22Rv1 (cell line): ENCODE data around the gene MAST4.

Source experiments
- H3K27ac ChIP-seq: fragments of 450-650 bp; 2 replicates; pipeline ENCODE4 v1.5.1; 2017
- ZFX ChIP-seq: fragments of 450-650 bp; IDR thresholded peaks from 2 replicates; pipeline ENCODE4 v1.6.1; 2017; ENCODE audit warnings: antibody characterized with exemption, borderline replicate concordance
- TF ChIP-seq, protein P1 (sequence below): fragments of 450-650 bp; IDR thresholded peaks from 2 replicates; pipeline ENCODE4 v1.5.1; 2017; ENCODE audit warnings: mild to moderate bottlenecking

The MAST4 gene

DNA sequence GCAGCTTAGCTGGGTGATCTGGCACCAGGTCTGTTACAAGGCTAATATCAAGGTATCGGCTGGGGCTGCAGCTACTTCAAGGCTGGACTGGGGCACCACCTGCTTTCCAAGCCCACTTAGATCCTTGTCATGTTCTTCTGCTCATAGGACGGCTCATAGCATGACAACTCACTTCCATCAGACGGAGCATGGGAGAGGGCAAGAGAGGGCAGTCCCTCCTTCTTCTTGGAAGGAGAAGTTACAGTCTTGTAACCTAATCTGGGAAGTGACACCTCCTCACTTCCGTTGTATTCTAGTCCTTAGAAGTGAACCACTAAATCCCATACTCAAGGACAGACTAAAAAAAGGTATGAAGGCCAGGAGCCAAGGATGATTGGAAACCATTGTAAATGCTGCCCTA is 258.2 kb downstream of the MAST4 start:
- H3K27ac ChIP-seq = no peak overlapping the region

DNA sequence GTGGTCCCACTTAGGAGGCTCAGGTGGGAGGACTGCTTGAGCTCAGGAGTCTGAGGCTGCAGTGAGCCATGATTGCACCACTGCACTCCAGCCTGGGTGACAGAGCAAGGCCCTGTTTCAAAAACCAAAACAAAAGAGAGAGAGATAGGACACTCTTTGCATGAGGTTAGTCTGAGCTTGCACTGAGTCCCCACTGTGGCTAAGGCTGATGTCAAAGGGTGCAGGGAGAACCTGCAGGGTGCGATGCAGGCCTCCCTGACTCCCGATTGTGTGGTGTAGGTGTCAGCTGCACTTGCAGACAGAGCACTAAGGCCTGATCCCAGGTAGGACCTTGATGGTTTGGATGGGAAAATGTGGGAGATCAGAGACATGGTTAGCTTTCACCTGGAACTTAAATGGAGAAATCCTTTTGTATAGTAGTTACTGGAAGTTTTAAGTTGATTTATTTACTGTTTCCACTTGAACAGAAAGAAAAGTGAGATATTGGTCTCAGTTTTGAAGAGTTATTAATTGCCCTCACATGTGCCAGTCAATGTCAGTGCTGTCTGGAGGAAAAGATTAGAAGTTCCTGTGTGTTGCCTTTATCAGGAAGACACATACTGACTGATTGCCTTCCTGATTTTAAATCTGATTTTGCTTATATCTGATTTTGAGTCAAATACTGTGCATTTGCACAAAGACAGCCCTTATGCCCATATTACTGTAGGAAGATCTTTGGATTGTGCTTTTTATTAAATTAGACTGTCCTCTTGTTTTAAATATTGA is 260.0 kb downstream of the MAST4 start:
- no peak overlapping the region for H3K27ac ChIP-seq
- no peak for TF ChIP-seq ZFX
- TF ChIP-seq, protein P1, sequence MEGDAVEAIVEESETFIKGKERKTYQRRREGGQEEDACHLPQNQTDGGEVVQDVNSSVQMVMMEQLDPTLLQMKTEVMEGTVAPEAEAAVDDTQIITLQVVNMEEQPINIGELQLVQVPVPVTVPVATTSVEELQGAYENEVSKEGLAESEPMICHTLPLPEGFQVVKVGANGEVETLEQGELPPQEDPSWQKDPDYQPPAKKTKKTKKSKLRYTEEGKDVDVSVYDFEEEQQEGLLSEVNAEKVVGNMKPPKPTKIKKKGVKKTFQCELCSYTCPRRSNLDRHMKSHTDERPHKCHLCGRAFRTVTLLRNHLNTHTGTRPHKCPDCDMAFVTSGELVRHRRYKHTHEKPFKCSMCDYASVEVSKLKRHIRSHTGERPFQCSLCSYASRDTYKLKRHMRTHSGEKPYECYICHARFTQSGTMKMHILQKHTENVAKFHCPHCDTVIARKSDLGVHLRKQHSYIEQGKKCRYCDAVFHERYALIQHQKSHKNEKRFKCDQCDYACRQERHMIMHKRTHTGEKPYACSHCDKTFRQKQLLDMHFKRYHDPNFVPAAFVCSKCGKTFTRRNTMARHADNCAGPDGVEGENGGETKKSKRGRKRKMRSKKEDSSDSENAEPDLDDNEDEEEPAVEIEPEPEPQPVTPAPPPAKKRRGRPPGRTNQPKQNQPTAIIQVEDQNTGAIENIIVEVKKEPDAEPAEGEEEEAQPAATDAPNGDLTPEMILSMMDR = no peak

More for the DNA sequence above, 258.2 kb downstream of the MAST4 start:
- TF ChIP-seq ZFX = no peak
- TF ChIP-seq, protein P1 = no peak

DNA sequence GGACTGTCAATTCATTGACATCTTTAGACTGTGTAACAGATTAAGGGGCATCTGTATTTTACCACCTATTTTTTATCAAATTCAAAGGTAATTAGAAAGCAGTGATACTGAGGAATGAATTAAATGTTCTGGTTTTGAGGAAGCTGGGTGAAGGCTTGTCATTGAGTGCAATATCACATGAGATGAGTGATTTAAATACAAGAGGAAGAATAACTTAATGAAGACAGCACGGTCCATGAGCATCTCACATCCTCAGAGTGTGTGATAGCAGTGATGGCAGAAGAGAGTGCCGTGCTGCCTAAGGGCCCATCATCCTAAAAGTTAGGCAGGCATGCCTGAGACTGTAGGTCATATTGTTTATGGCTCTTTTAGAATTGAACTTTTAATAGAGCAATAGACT is 263.3 kb downstream of the MAST4 start:
- no peak for TF ChIP-seq ZFX
- TF ChIP-seq, protein P1 = no peak
- H3K27ac ChIP-seq = no peak overlapping the region

DNA sequence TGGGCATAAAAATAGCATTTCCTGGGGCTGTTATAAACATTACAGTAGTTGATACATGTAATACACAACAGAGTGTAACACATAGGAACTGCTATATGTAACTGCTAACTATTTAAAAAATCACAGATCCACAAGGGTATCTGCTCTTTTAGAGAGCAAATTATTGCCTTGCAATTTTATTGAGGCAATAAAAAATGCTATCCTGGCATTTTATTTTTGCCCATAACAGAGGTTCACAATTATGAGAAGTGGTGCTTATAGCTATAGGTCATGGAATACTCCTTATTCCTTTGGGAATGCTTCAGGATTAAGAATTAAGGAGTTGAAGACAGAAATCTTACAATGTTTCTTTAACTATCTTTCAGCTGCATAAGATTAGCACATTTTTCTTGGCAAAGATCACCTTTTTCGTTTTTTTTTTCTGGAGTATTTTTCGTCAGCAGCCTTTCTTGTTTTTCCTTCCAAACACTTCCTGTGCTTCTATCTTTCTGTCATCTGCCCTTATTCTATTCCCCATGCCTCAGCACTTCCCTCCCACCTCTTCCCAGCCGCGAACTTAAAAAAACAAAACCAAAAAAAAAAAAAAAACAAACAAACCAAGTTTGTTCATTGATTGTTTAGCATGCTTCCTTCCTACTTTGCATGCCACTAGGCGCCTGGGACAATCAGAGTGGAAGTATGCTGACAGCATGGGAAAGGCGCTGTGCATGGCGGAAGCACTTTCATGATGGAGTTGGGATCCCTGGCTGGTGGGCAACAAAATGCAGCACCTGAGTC is 264.2 kb downstream of the MAST4 start:
- H3K27ac ChIP-seq = no peak overlapping the region
- no peak for TF ChIP-seq ZFX
- TF ChIP-seq, protein P1 = no peak

DNA sequence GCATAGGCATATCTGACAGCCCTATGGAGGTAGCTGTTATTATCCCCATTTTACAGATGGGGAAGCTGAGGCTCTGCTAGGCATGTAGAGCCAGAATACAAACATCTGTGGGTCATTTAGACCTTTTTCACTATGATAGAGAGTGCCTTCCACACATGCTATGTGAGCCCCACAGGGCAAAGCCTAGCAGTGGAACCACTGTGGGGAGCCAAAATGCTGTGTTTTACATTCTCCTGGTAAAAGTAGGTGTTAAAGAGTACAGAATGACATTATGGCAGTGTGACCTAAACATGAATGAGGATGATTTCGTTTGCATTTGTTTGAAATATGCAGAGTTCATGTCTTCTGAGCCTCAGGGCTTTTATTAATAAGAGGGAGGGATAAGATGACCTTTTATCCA is 265.2 kb downstream of the MAST4 start:
- TF ChIP-seq, protein P1 = no peak
- TF ChIP-seq ZFX = no peak

DNA sequence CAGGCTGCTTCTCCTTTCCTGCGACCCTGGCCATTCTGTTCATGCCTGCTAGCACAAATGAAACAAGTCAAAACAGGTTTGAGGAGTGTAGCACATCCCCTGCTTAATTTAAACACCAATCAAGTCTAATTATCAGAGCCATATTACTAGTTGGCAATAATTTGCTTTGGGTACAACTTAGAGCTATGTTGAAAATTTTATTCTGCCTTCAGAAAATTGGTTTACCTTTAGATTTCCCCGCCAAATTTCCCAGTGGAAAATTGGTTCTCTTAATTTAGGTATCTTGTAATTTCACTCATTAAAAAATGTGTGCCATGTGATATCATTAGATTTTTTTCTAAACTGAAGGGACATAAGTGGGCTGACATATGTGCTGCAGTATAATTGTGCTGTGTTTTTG is 265.8 kb downstream of the MAST4 start:
- H3K27ac ChIP-seq = no peak overlapping the region
- TF ChIP-seq, protein P1 = no peak
- TF ChIP-seq ZFX = no peak

More for the DNA sequence above, 265.2 kb downstream of the MAST4 start:
- H3K27ac ChIP-seq = no peak overlapping the region
